K562 (cell line): ENCODE data around the gene MRTFB. TPM values are rescaled to one million over a fixed set of nuclear protein-coding genes. Genes with fewer than 3 reads are reported as not detected.

ENCODE experiments used
- BHLHE40 ChIP-seq: IDR thresholded peaks from 2 replicates; pipeline ENCODE4 v1.6.1; 2011; ENCODE audit warnings: low read length, improper control_type of control experiment
- DEAF1 ChIP-seq: fragments of 450-650 bp; formaldehyde crosslinking; IDR thresholded peaks from 2 replicates; pipeline ENCODE4 v1.4.0; 2020; ENCODE audit warnings: mild to moderate bottlenecking, moderate library complexity
- HDAC2 ChIP-seq: fragments of 450-650 bp; IDR thresholded peaks from 2 replicates; pipeline ENCODE4 v1.6.1; 2016; ENCODE audit warnings: mild to moderate bottlenecking
- L3MBTL2 ChIP-seq: fragments of 450-650 bp; IDR thresholded peaks from 2 replicates; pipeline ENCODE4 v1.6.1; 2016; ENCODE audit warnings: mild to moderate bottlenecking, moderate library complexity
- REST ChIP-seq, 2 experiments: fragments of 450-650 bp; formaldehyde crosslinking in 1 of 2; IDR thresholded peaks; 2 replicates each; pipeline versions ENCODE4 v1.4.0 to v1.6.1; 2014 to 2020; ENCODE audit warnings: mild to moderate bottlenecking in 2 of 2, borderline replicate concordance in 1 of 2, low read depth in 1 of 2
- SPI1 ChIP-seq: IDR thresholded peaks from 2 replicates; pipeline ENCODE4 v1.6.1; 2011; ENCODE audit warnings: low read depth, low read length, control low read depth, borderline replicate concordance
- TAF1 ChIP-seq: IDR thresholded peaks from 2 replicates; pipeline ENCODE4 v1.6.1; 2011; ENCODE audit warnings: mild to moderate bottlenecking, low read length, moderate library complexity; ENCODE audit not compliant: insufficient read depth, control insufficient read depth, severe bottlenecking; ENCODE audit errors: extremely low read depth
- TBP ChIP-seq: optimal IDR thresholded peaks from 2 replicates; pipeline ENCODE3; 2011; ENCODE audit warnings: low read depth, low read length, improper control_type of control experiment
- polyA plus RNA-seq, 8 experiments: library from polyadenylated mRNA; depleted of rRNA in 4 of 8; stranded (reverse) in 5 of 8; unstranded in 3 of 8; fragments of >200 nt; fragmentation: Nextera tagmentation in 2 of 8; fragmentation: Illumina TruSeq in 1 of 8; extraction: Ambion mirVana in 2 of 8; extraction: Trizol in 1 of 8; gene quantifications; 2 replicates each; pipeline versions ENCODE4 v1.2.1 to v1.2.3, GENCODE V29; 2011 to 2014; ENCODE audit warnings: inconsistent platforms in 1 of 8, missing spikeins in 1 of 8
- total RNA-seq, 7 experiments: library from RNA; depleted of rRNA in 6 of 7; stranded (reverse); fragments of >200 nt in 6 of 7; fragmentation: Illumina TruSeq in 2 of 7; extraction: Trizol in 2 of 7; gene quantifications; 2 replicates each; pipeline versions ENCODE4 v1.2.1 to v1.2.3, GENCODE V29; 2011 to 2021; ENCODE audit warnings: low replicate concordance in 1 of 7
- TF ChIP-seq, protein P1 (sequence below): sonication (generic); formaldehyde crosslinking; IDR thresholded peaks from 2 replicates; pipeline ENCODE4 v1.8.1; 2023; ENCODE audit warnings: mild to moderate bottlenecking, missing genetic modification reagents
- TF ChIP-seq, protein P2 (sequence below): fragments of 250-450 bp; sonication (Bioruptor Pico); IDR thresholded peaks from 2 replicates; pipeline ENCODE4 v1.5.0; 2021

MRTFB gene
- total and polyA plus RNA-seq, 9 of the 15 experiments (the other 6 are each of a cell fraction or from before 2014, with no cell fraction given), result 2.2 to 12.7 (median 7.0) TPM

DNA sequence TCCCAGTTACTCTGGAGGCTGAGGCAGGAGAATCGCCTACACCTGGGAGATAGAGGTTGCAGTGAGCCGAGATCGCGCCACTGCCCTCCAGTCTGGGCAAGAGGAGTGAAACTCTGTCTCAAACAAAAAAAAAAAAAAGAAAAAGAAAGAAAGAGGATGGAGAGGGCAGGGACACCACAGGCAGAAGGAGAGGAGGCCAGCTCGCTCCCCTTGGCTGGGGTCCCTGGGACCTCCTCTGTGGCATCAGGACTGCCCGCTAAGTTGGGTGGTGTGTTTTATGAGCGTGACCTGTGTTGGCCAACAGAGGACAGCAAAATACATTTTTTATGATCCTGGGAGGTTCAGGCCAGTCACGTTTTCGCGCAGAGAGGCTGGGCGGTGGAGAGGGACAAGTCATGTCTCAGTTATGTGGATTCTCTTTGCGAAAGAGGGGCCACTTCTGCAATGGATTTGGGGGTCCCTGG, 229.6 kb downstream of the MRTFB start (continued):
- TF ChIP-seq, protein P1, sequence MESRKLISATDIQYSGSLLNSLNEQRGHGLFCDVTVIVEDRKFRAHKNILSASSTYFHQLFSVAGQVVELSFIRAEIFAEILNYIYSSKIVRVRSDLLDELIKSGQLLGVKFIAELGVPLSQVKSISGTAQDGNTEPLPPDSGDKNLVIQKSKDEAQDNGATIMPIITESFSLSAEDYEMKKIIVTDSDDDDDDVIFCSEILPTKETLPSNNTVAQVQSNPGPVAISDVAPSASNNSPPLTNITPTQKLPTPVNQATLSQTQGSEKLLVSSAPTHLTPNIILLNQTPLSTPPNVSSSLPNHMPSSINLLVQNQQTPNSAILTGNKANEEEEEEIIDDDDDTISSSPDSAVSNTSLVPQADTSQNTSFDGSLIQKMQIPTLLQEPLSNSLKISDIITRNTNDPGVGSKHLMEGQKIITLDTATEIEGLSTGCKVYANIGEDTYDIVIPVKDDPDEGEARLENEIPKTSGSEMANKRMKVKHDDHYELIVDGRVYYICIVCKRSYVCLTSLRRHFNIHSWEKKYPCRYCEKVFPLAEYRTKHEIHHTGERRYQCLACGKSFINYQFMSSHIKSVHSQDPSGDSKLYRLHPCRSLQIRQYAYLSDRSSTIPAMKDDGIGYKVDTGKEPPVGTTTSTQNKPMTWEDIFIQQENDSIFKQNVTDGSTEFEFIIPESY, result no peak
- TF ChIP-seq, protein P2, sequence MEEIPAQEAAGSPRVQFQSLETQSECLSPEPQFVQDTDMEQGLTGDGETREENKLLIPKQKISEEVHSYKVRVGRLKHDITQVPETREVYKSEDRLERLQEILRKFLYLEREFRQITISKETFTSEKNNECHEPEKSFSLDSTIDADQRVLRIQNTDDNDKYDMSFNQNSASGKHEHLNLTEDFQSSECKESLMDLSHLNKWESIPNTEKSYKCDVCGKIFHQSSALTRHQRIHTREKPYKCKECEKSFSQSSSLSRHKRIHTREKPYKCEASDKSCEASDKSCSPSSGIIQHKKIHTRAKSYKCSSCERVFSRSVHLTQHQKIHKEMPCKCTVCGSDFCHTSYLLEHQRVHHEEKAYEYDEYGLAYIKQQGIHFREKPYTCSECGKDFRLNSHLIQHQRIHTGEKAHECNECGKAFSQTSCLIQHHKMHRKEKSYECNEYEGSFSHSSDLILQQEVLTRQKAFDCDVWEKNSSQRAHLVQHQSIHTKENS (CRISPR knock-in tag), result no peak
- peak; percentile 99 for TF ChIP-seq BHLHE40
- peak; percentile 37 for TF ChIP-seq TBP
- TF ChIP-seq L3MBTL2, result 0 out of 2 replicates have a peak, but pooled peaks have one; percentile 10
- TF ChIP-seq REST (IDR thresholded peaks at IDR 0.05; ENCODE audit: borderline replicate concordance), result peak; percentile 80
- no peak for TF ChIP-seq REST (CRISPR knock-in tag; IDR thresholded peaks at IDR 0.05; ENCODE audit: low read depth)
- 0 out of 2 replicates have a peak, but pooled peaks have one; percentile 13 for TF ChIP-seq HDAC2
- no peak for TF ChIP-seq SPI1
- TF ChIP-seq TAF1, result peak; percentile 33
- peak; percentile 66 for TF ChIP-seq DEAF1 (CRISPR knock-in tag)
